Breast epithelium (tissue), 3 donors: ENCODE data around the gene SARM1.

Experiments used
- POLR2A ChIP-seq: fragments of 450-650 bp; IDR thresholded peaks from one replicate; pipeline ENCODE4 v1.6.1; 2016; ENCODE audit warnings: antibody characterized with exemption, mild to moderate bottlenecking, moderate library complexity
- POLR2AphosphoS5 ChIP-seq, 3 donors: sonication (generic); formaldehyde crosslinking; IDR thresholded peaks; one replicate each; pipeline ENCODE4 v1.6.1; 2017; ENCODE audit warnings: antibody characterized with exemption in 3 of 3
- TF ChIP-seq, protein P1 (sequence below), 3 donors: fragments of 450-650 bp; IDR thresholded peaks; one replicate each; pipeline ENCODE4 v1.5.1; 2016 to 2017; ENCODE audit warnings: antibody characterized with exemption in 3 of 3, mild to moderate bottlenecking in 3 of 3, moderate library complexity in 3 of 3

DNA sequence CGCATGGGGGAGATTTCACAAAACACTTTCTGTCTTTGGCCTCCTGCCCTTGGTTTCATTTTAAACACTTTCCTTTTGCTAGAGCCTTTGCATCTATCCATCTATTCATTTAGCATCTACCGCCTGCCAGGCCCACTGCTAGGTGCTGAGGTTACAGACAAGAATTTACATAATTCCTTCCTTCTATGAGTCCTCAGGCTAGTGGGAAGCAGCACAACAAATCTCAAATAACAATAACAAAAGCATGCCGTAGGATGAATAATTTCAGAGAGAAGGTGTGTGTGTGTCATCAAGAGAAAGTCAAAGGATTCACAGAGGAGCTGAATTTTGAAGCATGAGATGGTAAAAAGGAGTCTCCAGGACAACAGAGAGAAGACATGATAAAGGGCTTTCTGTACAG is 40.6 kb downstream of the SARM1 start:
- TF ChIP-seq POLR2AphosphoS5 (IDR thresholded peaks at IDR 0.05): no peak
- TF ChIP-seq, protein P1, sequence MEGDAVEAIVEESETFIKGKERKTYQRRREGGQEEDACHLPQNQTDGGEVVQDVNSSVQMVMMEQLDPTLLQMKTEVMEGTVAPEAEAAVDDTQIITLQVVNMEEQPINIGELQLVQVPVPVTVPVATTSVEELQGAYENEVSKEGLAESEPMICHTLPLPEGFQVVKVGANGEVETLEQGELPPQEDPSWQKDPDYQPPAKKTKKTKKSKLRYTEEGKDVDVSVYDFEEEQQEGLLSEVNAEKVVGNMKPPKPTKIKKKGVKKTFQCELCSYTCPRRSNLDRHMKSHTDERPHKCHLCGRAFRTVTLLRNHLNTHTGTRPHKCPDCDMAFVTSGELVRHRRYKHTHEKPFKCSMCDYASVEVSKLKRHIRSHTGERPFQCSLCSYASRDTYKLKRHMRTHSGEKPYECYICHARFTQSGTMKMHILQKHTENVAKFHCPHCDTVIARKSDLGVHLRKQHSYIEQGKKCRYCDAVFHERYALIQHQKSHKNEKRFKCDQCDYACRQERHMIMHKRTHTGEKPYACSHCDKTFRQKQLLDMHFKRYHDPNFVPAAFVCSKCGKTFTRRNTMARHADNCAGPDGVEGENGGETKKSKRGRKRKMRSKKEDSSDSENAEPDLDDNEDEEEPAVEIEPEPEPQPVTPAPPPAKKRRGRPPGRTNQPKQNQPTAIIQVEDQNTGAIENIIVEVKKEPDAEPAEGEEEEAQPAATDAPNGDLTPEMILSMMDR (IDR thresholded peaks at IDR 0.05): no peak
- no peak for TF ChIP-seq POLR2A
